IMR-90 (cell line): ENCODE data around the gene SEMA4D.

Experiments used
- CEBPB ChIP-seq: IDR thresholded peaks from 2 replicates; pipeline ENCODE4 v1.6.1; 2012; ENCODE audit warnings: low read depth, low read length, improper control_type of control experiment
- CHD1 ChIP-seq: IDR thresholded peaks from 2 replicates; pipeline ENCODE4 v1.6.1; 2012; ENCODE audit warnings: low read depth, low read length, improper control_type of control experiment
- CTCF ChIP-seq: conservative IDR thresholded peaks from 2 replicates; pipeline ENCODE4 v1.5.1; 2012; ENCODE audit warnings: mild to moderate bottlenecking, low read depth, low read length, improper control_type of control experiment
- FOS ChIP-seq: fragments of 150-350 bp; IDR thresholded peaks from 2 replicates; pipeline ENCODE4 v1.6.1; 2016; ENCODE audit warnings: low read depth, low read length
- MXI1 ChIP-seq: IDR thresholded peaks from 2 replicates; pipeline ENCODE4 v1.6.1; 2012; ENCODE audit warnings: low read depth, mild to moderate bottlenecking, low read length, moderate library complexity, borderline replicate concordance
- POLR2A ChIP-seq: IDR thresholded peaks from 2 replicates; pipeline ENCODE4 v1.6.1; 2012; ENCODE audit warnings: mild to moderate bottlenecking, low read depth, low read length

- TF ChIP-seq POLR2A (no peak), CTCF (no peak), CEBPB (no peak), CHD1 (no peak), MXI1 (no peak), FOS (no peak)
These were observed 9.0 kb downstream of the SEMA4D start for GRCh38 chr9:89488936-89489335.
